GM18526 (cell line): ENCODE data around the gene ZC3HAV1.

Experiments used
- POLR2A ChIP-seq: IDR thresholded peaks from 3 replicates; pipeline ENCODE4 v1.6.1; 2011; ENCODE audit not compliant: insufficient read length; ENCODE audit errors: extremely low read depth

ZC3HAV1 gene

DNA sequence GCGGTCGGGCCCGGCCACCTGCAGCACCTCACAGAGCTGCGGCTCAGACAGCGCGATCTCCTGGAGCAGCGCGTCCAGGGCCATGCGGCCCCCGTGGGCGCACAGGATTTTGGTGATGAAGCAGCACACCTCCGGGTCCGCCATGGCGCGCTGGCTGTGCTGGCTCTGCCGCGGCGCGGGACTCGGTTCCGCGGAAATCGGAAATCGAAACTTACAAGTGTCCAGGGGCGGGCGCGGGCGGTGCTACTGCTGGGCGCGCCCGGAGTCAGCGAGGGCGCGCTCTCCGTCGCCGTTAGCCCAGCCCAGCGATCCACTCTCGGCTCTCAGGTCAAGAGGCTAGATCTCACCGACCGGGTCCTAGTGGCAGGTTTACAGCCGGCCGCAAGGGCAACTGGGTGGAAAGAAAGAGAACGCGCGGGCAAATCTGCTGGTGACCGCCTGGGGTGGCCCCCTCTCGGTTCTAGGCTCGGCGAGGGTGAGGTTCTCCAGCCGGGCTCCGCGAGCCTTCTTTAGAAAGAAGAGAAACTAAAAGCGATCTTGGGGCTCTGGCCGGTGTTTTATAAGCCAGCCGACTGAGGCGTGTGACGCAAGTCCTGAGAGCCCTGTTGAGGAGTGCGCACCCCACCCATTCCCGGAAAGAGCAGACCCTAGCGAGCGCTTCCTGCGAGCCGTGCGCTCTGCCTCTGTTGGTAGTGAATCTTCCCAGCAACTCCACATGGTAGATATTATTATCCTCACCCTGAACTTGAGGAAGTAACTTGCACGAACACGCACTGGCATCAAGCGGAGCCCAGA is at the start of gene ZC3HAV1:
ZC3HAV1 (minus strand) TSS at position 533 of the 795 bp plus-strand sequence; CDS start at position 144, 389 bp downstream.
- peak; percentile 93 for TF ChIP-seq POLR2A

GRCh38 chr7:139153832-139154231 is 44.3 kb upstream of the ZC3HAV1 start:
- no peak for TF ChIP-seq POLR2A

DNA sequence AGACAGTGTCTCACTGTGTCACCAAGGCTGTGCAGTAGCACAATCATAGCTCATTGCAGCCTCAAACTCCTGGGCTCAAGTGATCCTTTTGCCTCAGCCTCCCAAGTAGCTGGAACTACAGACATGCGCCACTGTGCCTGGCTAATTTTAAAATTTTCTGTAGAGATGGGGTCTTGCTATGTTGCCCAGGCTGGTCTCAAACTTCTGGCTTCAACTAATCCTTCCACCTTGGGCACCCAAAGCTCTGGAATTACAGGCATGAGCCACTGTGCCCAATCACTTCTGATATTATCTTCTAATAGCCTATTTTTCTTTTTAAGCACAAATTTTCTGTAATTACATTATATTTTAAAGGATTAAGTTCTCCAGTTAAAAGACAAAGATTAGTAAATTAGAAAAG is 42.6 kb upstream of the ZC3HAV1 start:
- no peak for TF ChIP-seq POLR2A

GRCh38 chr7:139139150-139139549 is 29.6 kb upstream of the ZC3HAV1 start:
- no peak for TF ChIP-seq POLR2A

DNA sequence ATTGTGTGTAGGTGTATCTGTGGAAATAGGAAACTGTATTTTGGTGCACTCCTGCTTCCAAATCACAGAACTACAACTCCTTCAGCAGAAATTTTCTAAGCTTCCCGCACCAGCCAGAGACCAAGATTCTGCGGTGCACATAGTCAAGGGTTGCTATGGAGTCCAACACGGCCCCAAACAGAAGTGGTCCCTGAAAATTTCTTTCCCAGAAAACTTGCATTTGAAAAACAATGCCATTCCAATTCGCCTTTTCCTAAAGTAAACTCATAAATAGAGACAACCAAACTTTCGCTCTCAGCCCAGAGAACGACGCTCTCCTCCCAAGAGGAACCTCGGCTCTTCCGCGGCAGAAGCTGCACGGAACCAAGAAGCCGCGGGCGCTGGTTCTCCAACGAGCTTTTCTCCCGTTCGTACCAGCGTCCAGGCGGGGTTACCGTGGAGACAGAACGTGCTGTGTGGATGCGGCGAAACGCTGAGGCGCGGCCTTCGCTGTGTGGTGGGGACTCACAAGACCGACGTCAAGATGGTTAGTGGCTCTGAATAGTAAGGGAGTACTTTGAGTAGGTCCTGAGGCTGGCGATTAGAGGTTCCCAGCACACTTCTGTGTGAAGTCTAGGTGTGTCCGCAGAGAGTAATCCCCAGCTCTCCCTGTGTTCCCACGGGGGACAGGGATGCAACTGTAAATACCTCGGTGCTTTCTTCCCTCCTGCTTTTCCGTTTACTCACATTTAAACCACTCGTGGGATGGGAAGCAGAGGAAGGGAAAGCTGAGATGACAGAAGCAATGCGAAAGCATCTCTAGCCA is 24.0 kb upstream of the ZC3HAV1 start:
- TF ChIP-seq POLR2A: peak; percentile 37

DNA sequence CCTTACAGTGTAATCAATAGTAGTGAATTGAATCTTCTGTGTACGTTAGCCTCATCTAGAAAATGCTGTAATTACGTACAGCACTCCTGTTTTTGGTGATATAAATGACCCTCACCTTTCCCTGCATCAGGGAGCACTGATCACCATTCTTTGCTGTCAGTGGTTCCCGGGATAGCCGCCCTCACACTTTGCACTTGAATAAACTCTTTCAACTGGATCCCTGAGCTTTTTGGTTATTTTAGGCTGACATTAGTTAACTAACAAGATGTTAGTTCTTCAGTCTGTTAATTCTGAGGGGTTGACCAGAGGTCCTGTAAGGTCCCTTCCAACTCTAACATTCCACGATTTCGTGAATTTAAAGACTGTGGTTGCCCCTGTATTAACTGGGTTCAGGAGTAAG is 23.4 kb upstream of the ZC3HAV1 start:
- TF ChIP-seq POLR2A: no peak

GRCh38 chr7:139131601-139132041 is 22.1 kb upstream of the ZC3HAV1 start:
- no peak for TF ChIP-seq POLR2A

- no peak for TF ChIP-seq POLR2A
Observed at GRCh38 chr7:139127648-139128047, 18.1 kb upstream of the ZC3HAV1 start.

- TF ChIP-seq POLR2A: no peak
Observed at GRCh38 chr7:139125657-139126056, 16.1 kb upstream of the ZC3HAV1 start.

DNA sequence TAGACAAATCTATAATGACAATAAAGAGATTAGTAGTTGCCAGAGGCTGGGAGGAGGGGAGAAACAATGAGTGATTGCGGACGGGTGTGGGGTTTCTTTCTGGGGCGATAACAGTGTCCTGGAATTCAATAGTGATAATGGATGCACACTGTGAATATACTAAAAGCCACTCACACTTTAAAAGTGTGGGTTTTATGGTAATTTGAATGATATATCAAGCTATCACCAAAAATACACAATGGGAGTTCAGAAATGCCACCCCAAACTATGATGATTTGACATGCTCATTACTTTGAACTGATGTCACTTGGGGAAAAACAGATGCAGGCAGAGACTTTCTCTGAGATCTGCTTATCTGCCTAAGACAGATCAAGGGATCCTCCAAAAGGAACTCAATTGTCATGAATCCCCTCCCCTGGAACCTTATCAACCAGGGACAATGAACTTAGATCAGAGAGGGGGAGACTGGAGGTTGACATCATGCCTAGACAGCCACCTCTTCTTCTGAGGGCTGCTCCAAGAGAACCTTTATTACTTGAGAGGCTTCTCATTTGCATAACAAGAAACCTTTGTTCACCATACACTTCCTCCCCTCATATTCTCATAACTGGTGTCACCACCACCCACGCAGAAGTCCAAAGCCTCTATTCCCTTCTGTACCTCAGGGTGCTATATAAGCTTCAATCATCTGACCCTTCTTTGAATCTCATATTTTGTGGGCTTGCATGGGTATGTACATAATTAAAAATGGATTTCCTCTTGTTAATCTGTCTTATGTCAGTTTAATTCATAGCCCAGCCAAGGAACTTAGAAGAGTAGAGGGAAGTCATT is 14.8 kb upstream of the ZC3HAV1 start:
- no peak for TF ChIP-seq POLR2A

GRCh38 chr7:139119486-139119849 is 9.9 kb upstream of the ZC3HAV1 start:
- no peak for TF ChIP-seq POLR2A

DNA sequence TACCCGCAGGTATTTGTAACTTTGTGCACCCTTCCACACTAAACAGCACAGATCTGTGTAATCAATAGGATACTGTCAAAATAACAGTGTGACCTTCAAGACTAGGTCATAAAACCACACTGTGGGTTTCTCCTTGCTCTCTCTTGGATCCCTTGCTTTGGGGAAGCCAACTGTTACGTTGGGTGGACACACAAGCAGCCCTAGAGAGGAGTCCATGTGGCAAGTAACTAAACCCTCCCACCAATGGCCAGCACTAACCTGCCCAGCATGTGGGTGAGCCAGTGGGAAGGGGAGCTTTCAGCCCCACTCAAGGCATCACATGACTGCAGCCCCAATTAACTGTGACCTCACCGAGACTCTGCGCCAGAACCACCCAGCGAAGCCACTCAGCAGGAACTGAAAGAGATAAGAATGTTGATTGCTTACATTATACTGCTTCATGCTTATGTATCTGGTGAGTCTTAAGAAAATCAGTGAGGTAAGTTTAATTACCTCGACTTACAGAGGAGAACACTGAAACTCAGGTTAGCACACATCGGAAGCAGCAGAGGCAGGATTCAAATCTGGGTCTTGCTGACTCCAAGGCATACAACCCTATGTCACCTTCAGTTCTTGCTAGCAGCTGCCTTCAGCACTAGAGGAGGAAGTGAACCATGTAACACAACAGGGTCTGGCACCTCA is 9.4 kb upstream of the ZC3HAV1 start:
- TF ChIP-seq POLR2A: no peak

- TF ChIP-seq POLR2A: no peak
Observed at GRCh38 chr7:139118234-139118804, 8.8 kb upstream of the ZC3HAV1 start.

DNA sequence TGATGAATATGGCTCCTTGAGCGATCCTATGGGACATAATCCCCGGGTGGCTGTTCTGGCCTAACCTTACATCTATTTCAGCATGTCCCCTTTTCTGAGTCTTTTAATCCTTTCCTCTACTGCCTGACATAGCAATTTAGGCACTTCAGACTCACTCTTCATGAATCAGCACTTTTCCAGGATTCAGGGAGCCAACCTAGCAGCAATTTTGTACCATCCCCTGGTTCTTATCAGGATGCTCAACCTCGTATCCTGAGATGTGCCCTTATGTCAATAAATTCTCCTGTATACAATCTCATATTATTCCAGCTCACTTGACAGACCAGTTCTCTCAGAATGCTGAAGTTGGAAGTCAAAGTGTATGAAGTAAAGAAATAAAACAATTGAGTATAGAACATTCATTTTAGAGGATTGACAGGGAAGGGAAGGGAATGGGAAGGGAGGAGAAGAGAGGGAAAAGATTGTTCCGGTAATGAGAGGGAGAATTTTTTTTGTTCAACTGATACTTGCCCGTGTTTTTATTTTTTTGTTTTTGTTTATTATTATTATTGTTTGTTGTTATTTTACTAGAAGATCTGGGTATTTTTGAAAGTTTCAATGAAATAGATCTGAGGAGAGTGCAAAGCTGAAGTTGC is 8.2 kb upstream of the ZC3HAV1 start:
- no peak for TF ChIP-seq POLR2A
